Keratinocyte (primary cell): ENCODE results near the gene LMAN2L.

Source experiments
- CTCF ChIP-seq, 3 experiments: IDR thresholded peaks in 1 of 3; conservative IDR thresholded peaks in 1 of 3; optimal IDR thresholded peaks in 1 of 3; 2 replicates in 2 of 3; 3 replicates in 1 of 3; pipeline versions ENCODE3 to v1.5.1; 2011; ENCODE audit warnings: low read length in 3 of 3, mild to moderate bottlenecking in 3 of 3, moderate library complexity in 2 of 3, control low read depth in 1 of 3, inconsistent platforms in 1 of 3; ENCODE audit not compliant: insufficient read depth in 2 of 3; ENCODE audit errors: extremely low read depth in 1 of 3
- EZH2 ChIP-seq: IDR thresholded peaks from one replicate; pipeline ENCODE4 v1.6.1; 2012; ENCODE audit warnings: inconsistent platforms, mild to moderate bottlenecking, low read length, moderate library complexity

DNA sequence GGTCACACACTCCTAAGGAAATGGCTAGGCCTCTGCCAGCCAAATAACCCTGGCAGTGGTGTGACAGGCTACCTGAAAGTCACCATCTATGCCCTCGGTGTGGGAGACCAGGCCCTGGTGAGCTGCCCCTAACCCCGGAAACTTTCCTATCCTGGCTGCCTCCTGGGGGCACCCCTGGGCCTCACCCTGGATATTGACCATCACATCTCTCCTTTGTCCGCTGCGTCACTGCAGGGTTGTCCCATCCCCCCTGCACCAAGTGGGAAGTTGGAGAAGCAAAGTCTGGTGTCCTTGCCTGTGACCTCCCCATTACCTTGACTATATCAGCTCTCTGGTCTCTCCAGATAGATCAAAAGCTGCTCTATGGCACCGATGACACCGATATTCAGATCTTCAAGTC is 78.5 kb downstream of the LMAN2L start:
- TF ChIP-seq CTCF (optimal IDR thresholded peaks at IDR 0.05 in 1 of 3, IDR thresholded peaks at IDR 0.05 in 1 of 3, conservative IDR thresholded peaks at IDR 0.05 in 1 of 3; ENCODE audit: extremely low read depth in 1 of 3, insufficient read depth in 2 of 3, low read length in 3 of 3) = no peak
- TF ChIP-seq EZH2 = no peak
